Endothelial cell of umbilical vein (primary cell): ENCODE measurements around the gene PLD2. TPM values are rescaled to one million over a fixed set of nuclear protein-coding genes. Genes with fewer than 3 reads are reported as not detected.

Experiments used
- BruUV-seq: library from RNA; stranded (reverse); fragments of 400-500 nt; replicated peaks from 2 replicates; lab custom pipeline; 2021; lab: Mats Ljungman, UMichigan
- CTCF ChIA-PET: fragments of 300-600, 350-600 bp; sonication (Branson Sonifier 250); formaldehyde crosslinking; loops from one replicate; lab custom pipeline; 2021; ENCODE audit warnings: antibody characterized with exemption, inconsistent platforms; lab: Charles Lee
- POLR2A ChIA-PET: fragments of 300-600, 350-600 bp; sonication (Branson Sonifier 250); formaldehyde crosslinking; loops from one replicate; lab custom pipeline; 2021; ENCODE audit warnings: antibody characterized with exemption, inconsistent platforms; lab: Charles Lee
- DNase-seq: peaks from one replicate; pipeline ENCODE4 v3.0.0-alpha.2; 2011; ENCODE audit warnings: low read depth, low spot score
- FAIRE-seq: peaks from 2 replicates; lab custom pipeline; 2011; peaks lifted over from hg19 to GRCh38; lab: Jason Lieb, UNC
- H2AFZ ChIP-seq: 2 replicates; pipeline ENCODE4 v1.6.0; 2012; ENCODE audit warnings: low read depth, low read length, control low read depth, inconsistent platforms
- H3K27ac ChIP-seq: 2 replicates; pipeline ENCODE4 v1.5.1; 2011; ENCODE audit warnings: low read depth, mild to moderate bottlenecking, control low read depth, low read length, moderate library complexity; ENCODE audit not compliant: insufficient read depth
- H3K27me3 ChIP-seq, 2 experiments: 2 replicates each; pipeline versions ENCODE4 v1.6.0 to v1.6.1; 2011; ENCODE audit warnings: low read length in 2 of 2, mixed read lengths in 1 of 2; ENCODE audit not compliant: control insufficient read depth in 2 of 2, insufficient read depth in 2 of 2
- H3K36me3 ChIP-seq, 2 experiments: 2 replicates in 1 of 2; 3 replicates in 1 of 2; pipeline ENCODE4 v1.5.1; 2011; ENCODE audit warnings: low read length in 2 of 2, mild to moderate bottlenecking in 1 of 2, moderate library complexity in 1 of 2; ENCODE audit not compliant: control insufficient read depth in 2 of 2, insufficient read depth in 2 of 2; ENCODE audit errors: extremely low read depth in 1 of 2
- H3K4me1 ChIP-seq: 3 replicates; pipeline ENCODE4 v1.5.1; 2011; ENCODE audit warnings: mild to moderate bottlenecking, low read length; ENCODE audit not compliant: control insufficient read depth, insufficient read depth; ENCODE audit errors: extremely low read depth
- H3K4me2 ChIP-seq: 2 replicates; pipeline ENCODE4 v1.6.1; 2011; ENCODE audit warnings: low read length, control low read depth, mixed read lengths; ENCODE audit not compliant: insufficient read depth
- H3K4me3 ChIP-seq, 3 experiments: fragments of 200-600 bp in 1 of 3; sonication (generic), shearing (Covaris generic) in 1 of 3; replicated peaks in 1 of 3; 2 replicates each; pipeline ENCODE4 v1.5.1; 2011 to 2016; ENCODE audit warnings: control low read depth in 3 of 3, low read length in 3 of 3, mild to moderate bottlenecking in 2 of 3, inconsistent platforms in 1 of 3, low read depth in 1 of 3, moderate library complexity in 1 of 3; ENCODE audit not compliant: insufficient read depth in 1 of 3
- H3K79me2 ChIP-seq: 2 replicates; pipeline ENCODE4 v1.6.0; 2012; ENCODE audit warnings: low read length, inconsistent platforms; ENCODE audit not compliant: control insufficient read depth, insufficient read depth
- H3K9ac ChIP-seq: replicated peaks from 2 replicates; pipeline ENCODE3; 2011; ENCODE audit warnings: low read length, control low read depth; ENCODE audit not compliant: insufficient read depth; ENCODE audit errors: extremely low read depth
- H3K9me1 ChIP-seq: replicated peaks from 3 replicates; pipeline ENCODE4 v1.6.0; 2011; ENCODE audit warnings: mild to moderate bottlenecking, low read length; ENCODE audit not compliant: control insufficient read depth, insufficient read depth; ENCODE audit errors: extremely low read depth
- H3K9me3 ChIP-seq: replicated peaks from 2 replicates; pipeline ENCODE4 v1.5.1; 2012; ENCODE audit warnings: low read length, inconsistent platforms; ENCODE audit not compliant: control insufficient read depth, insufficient read depth
- H4K20me1 ChIP-seq: replicated peaks from 2 replicates; pipeline ENCODE3; 2011; ENCODE audit warnings: mild to moderate bottlenecking, low read length; ENCODE audit not compliant: control insufficient read depth, insufficient read depth; ENCODE audit errors: extremely low read depth
- EZH2 ChIP-seq: IDR thresholded peaks from 2 replicates; pipeline ENCODE4 v1.6.1; 2012; ENCODE audit warnings: borderline replicate concordance, low read depth, mild to moderate bottlenecking, moderate library complexity, low read length, inconsistent platforms; ENCODE audit not compliant: severe bottlenecking
- FOS ChIP-seq: IDR thresholded peaks from 2 replicates; pipeline ENCODE4 v1.6.1; 2011; ENCODE audit warnings: mild to moderate bottlenecking, low read length, moderate library complexity, borderline replicate concordance; ENCODE audit not compliant: insufficient read depth
- GATA2 ChIP-seq: IDR thresholded peaks from 2 replicates; pipeline ENCODE4 v1.7.0; 2011; ENCODE audit warnings: low read depth, mild to moderate bottlenecking, moderate library complexity, mixed read lengths, low read length; ENCODE audit not compliant: insufficient read length, insufficient read depth
- JUN ChIP-seq: IDR thresholded peaks from 2 replicates; pipeline ENCODE4 v1.6.1; 2011; ENCODE audit warnings: borderline replicate concordance, low read depth; ENCODE audit not compliant: insufficient read length, insufficient read depth
- MAX ChIP-seq: IDR thresholded peaks from 2 replicates; pipeline ENCODE4 v1.6.1; 2011; ENCODE audit not compliant: insufficient read depth, insufficient read length
- MYC ChIP-seq: IDR thresholded peaks from one replicate; pipeline ENCODE4 v1.6.1; 2011; ENCODE audit warnings: mild to moderate bottlenecking, low read depth, low read length
- POLR2A ChIP-seq: IDR thresholded peaks from 2 replicates; pipeline ENCODE4 v1.6.1; 2012; ENCODE audit warnings: low read depth, mild to moderate bottlenecking, control low read depth, low read length
- POLR2AphosphoS5 ChIP-seq: IDR thresholded peaks from 2 replicates; pipeline ENCODE4 v1.6.1; 2012; ENCODE audit warnings: low read depth, mild to moderate bottlenecking, control low read depth, low read length, moderate library complexity; ENCODE audit not compliant: insufficient read depth
- dilution Hi-C: fragments of 300-500 bp; cut with MboI; formaldehyde crosslinking; loops from one replicate; pipeline ENCODE4 v1.15.0; 2019; ENCODE audit warnings: low sequenced_read_pairs; ENCODE audit not compliant: extremely low pct_ligation_motif_present
- intact Hi-C: fragments of 100-400 bp; cut with micrococcal nuclease; formaldehyde crosslinking; loops from one replicate; pipeline ENCODE4 v1.10.0; 2022
- polyA plus RNA-seq, 4 experiments: library from polyadenylated mRNA; depleted of rRNA in 3 of 4; stranded (reverse) in 3 of 4; unstranded in 1 of 4; fragments of >200 nt; gene quantifications; 2 replicates each; pipeline versions ENCODE4 v1.2.1 to v1.2.3, GENCODE V29; 2011 to 2012; ENCODE audit warnings: missing spikeins in 1 of 4
- total RNA-seq: library from RNA; stranded (reverse); gene quantifications from 2 replicates; pipeline ENCODE4 v1.2.3, GENCODE V29; 2021
- TF ChIP-seq, protein P1 (sequence below), 2 donors: IDR thresholded peaks; 1 replicate in 1 of 2; 2 replicates in 1 of 2; pipeline ENCODE4 v1.5.1; 2011; ENCODE audit warnings: low read length in 2 of 2, mild to moderate bottlenecking in 2 of 2, moderate library complexity in 2 of 2, control low read depth in 1 of 2, inconsistent platforms in 1 of 2, low read depth in 1 of 2; ENCODE audit not compliant: insufficient read depth in 1 of 2; ENCODE audit errors: extremely low read depth in 1 of 2

PLD2 gene
- total and polyA plus RNA-seq, 2 donors (not counting 3 experiments of a cell fraction or from before 2014, with no cell fraction given), result 52.3 to 54.7 TPM

DNA sequence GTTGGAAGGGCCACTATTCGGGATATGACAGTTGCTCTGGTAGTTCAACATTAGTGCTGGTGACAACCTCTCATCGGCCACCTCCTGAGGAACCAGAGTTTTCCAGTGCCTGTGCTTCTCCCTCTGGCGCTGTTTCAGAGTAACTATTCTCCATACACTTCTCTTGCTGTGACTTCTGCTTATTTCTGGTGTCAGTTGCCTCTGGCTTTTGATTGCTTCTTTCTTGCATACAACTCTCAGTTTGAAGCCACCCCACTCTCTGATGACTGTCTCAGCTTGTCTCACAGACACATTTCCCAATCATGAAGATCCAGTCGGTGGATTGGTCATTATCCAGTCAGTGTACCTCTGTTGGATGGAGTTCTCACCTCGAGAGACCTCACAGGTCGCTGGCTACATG lies 38.7 kb upstream of the PLD2 start:
- no TSS peak for BruUV-seq
- H3K36me3 ChIP-seq, result no peaks in the 10 kb centered on the region
- H3K79me2 ChIP-seq, result no peaks in the 10 kb centered on the region
- no peak for TF ChIP-seq MYC
- TF ChIP-seq JUN, result no peak
- TF ChIP-seq, protein P1, sequence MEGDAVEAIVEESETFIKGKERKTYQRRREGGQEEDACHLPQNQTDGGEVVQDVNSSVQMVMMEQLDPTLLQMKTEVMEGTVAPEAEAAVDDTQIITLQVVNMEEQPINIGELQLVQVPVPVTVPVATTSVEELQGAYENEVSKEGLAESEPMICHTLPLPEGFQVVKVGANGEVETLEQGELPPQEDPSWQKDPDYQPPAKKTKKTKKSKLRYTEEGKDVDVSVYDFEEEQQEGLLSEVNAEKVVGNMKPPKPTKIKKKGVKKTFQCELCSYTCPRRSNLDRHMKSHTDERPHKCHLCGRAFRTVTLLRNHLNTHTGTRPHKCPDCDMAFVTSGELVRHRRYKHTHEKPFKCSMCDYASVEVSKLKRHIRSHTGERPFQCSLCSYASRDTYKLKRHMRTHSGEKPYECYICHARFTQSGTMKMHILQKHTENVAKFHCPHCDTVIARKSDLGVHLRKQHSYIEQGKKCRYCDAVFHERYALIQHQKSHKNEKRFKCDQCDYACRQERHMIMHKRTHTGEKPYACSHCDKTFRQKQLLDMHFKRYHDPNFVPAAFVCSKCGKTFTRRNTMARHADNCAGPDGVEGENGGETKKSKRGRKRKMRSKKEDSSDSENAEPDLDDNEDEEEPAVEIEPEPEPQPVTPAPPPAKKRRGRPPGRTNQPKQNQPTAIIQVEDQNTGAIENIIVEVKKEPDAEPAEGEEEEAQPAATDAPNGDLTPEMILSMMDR (IDR thresholded peaks at IDR 0.05; ENCODE audit: extremely low read depth in 1 of 2, insufficient read depth in 1 of 2, low read depth in 1 of 2, low read length in 2 of 2), result no peak
- TF ChIP-seq POLR2AphosphoS5, result no peak
- no peak for TF ChIP-seq POLR2A
- TF ChIP-seq GATA2, result no peak
- TF ChIP-seq MAX, result no peak
- no peak for TF ChIP-seq EZH2
- no peak for TF ChIP-seq FOS
- FAIRE-seq, result no peak
- no peak overlapping the region for H3K27ac ChIP-seq
- dilution Hi-C loops (no loop called here), intact Hi-C loops (no loop called here)
- ChIA-PET CTCF (no interaction called here), POLR2A (no interaction called here)
- no peaks in the 10 kb centered on the region for H4K20me1 ChIP-seq
- peaks cover 4 to 6% of the 10 kb centered on the region in 2 experiments for H3K27me3 ChIP-seq
- no peak for DNase-seq
- H2AFZ ChIP-seq, result no peak overlapping the region
- H3K9me1 ChIP-seq, result no peaks in the 10 kb centered on the region
- no peak overlapping the region for H3K9ac ChIP-seq
- H3K9me3 ChIP-seq, result no peaks in the 10 kb centered on the region
- H3K4me3 ChIP-seq, result no peak overlapping the region
- no peaks in the 10 kb centered on the region for H3K4me1 ChIP-seq
- H3K4me2 ChIP-seq, result no peak overlapping the region
